ENCODE data around the gene TIGD1.

The TIGD1 gene

DNA sequence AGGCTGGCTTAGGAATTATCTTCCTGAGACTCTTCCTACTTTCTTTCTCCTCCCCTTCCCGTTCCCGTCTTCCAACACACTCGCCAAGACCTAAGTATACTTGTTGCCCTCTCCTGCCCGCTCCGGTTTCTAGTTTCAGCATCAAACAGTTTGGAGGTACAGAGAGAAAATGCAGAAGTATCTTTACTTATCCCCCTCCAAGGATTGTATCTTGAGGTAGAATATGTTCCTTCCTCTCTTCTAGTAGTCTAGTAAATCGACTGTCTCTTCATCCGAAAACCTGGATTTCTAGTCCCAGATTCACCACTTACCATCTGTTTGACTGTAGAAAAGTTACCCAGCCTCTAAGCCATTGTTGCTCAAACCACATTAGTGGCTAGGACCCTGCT, 887 bp upstream of the TIGD1 start:
- Histone ChIP-seq H3K4me1 (peaks cover 8% of the 10 kb centered on the region), H3K4me2 (ENCODE audit: low read length) (peak overlapping the region; percentile 87)

GRCh38 chr2:232549655-232550353, 553 bp downstream of the TIGD1 start:
- H2AFZ ChIP-seq, result peak overlapping the region; percentile 95
- H3K79me2 ChIP-seq, result peaks cover 19% of the 10 kb centered on the region
- peak overlapping the region; percentile 91 for H3K27ac ChIP-seq
- H3K4me2 ChIP-seq (ENCODE audit: low read length), result peak overlapping the region; percentile 87
- H3K9ac ChIP-seq, result peak overlapping the region; percentile 51
- H3K36me3 ChIP-seq (ENCODE audit: control insufficient read depth, insufficient read depth, low read length), result no peaks in the 10 kb centered on the region
- no peaks in the 10 kb centered on the region for H3K27me3 ChIP-seq (ENCODE audit: control insufficient read depth, insufficient read depth, low read length)
- no peaks in the 10 kb centered on the region for H3K9me3 ChIP-seq (ENCODE audit: control insufficient read depth, low read length)
- H3K4me1 ChIP-seq, result peaks cover 8% of the 10 kb centered on the region
- TF ChIP-seq, protein P1, sequence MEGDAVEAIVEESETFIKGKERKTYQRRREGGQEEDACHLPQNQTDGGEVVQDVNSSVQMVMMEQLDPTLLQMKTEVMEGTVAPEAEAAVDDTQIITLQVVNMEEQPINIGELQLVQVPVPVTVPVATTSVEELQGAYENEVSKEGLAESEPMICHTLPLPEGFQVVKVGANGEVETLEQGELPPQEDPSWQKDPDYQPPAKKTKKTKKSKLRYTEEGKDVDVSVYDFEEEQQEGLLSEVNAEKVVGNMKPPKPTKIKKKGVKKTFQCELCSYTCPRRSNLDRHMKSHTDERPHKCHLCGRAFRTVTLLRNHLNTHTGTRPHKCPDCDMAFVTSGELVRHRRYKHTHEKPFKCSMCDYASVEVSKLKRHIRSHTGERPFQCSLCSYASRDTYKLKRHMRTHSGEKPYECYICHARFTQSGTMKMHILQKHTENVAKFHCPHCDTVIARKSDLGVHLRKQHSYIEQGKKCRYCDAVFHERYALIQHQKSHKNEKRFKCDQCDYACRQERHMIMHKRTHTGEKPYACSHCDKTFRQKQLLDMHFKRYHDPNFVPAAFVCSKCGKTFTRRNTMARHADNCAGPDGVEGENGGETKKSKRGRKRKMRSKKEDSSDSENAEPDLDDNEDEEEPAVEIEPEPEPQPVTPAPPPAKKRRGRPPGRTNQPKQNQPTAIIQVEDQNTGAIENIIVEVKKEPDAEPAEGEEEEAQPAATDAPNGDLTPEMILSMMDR (IDR thresholded peaks at IDR 0.05), result no peak
- peak overlapping the region; percentile 92 for H3K4me3 ChIP-seq (ENCODE audit: low read depth, low read length)

More for the DNA sequence above, 887 bp upstream of the TIGD1 start:
- Histone ChIP-seq H3K36me3 (ENCODE audit: control insufficient read depth, insufficient read depth, low read length) (no peaks in the 10 kb centered on the region), H3K9me3 (ENCODE audit: control insufficient read depth, low read length) (no peaks in the 10 kb centered on the region), H3K27me3 (ENCODE audit: control insufficient read depth, insufficient read depth, low read length) (no peaks in the 10 kb centered on the region), H3K27ac (peak overlapping the region; percentile 91), H3K4me3 (ENCODE audit: low read depth, low read length) (peak overlapping the region; percentile 92), H3K9ac (peak overlapping the region; percentile 87), H3K79me2 (peaks cover 19% of the 10 kb centered on the region), H2AFZ (peak overlapping the region; percentile 95)
- TF ChIP-seq, protein P1 (IDR thresholded peaks at IDR 0.05), result no peak

- Histone ChIP-seq H3K27me3 (ENCODE audit: control insufficient read depth, insufficient read depth, low read length) (no peaks in the 10 kb centered on the region), H3K9me3 (ENCODE audit: control insufficient read depth, low read length) (no peaks in the 10 kb centered on the region), H3K27ac (no peak overlapping the region), H3K9ac (no peak overlapping the region), H3K4me1 (peaks cover 8% of the 10 kb centered on the region), H3K36me3 (ENCODE audit: control insufficient read depth, insufficient read depth, low read length) (no peaks in the 10 kb centered on the region), H3K4me2 (ENCODE audit: low read length) (no peak overlapping the region), H2AFZ (no peak overlapping the region), H3K4me3 (ENCODE audit: low read depth, low read length) (no peak overlapping the region), H3K79me2 (peaks cover 15% of the 10 kb centered on the region)
- TF ChIP-seq, protein P1 (IDR thresholded peaks at IDR 0.05), result no peak
Observed at GRCh38 chr2:232547991-232548390, 2.4 kb downstream of the TIGD1 start.

- H3K4me1 ChIP-seq, result peaks cover 3% of the 10 kb centered on the region
- H3K27me3 ChIP-seq (ENCODE audit: control insufficient read depth, insufficient read depth, low read length), result no peaks in the 10 kb centered on the region
- no peak overlapping the region for H3K4me2 ChIP-seq (ENCODE audit: low read length)
- H3K36me3 ChIP-seq (ENCODE audit: control insufficient read depth, insufficient read depth, low read length), result no peaks in the 10 kb centered on the region
- H3K9me3 ChIP-seq (ENCODE audit: control insufficient read depth, low read length), result no peaks in the 10 kb centered on the region
- no peak overlapping the region for H3K4me3 ChIP-seq (ENCODE audit: low read depth, low read length)
- H3K79me2 ChIP-seq, result no peaks in the 10 kb centered on the region
- no peak overlapping the region for H2AFZ ChIP-seq
- no peak overlapping the region for H3K9ac ChIP-seq
- TF ChIP-seq, protein P1 (IDR thresholded peaks at IDR 0.05), result no peak
- no peak overlapping the region for H3K27ac ChIP-seq
Observed at GRCh38 chr2:232545511-232546375, 4.6 kb downstream of the TIGD1 start.
